Thyroid gland (tissue), 4 donors: ENCODE data around the gene FOXP1. TPM values are rescaled to one million over a fixed set of nuclear protein-coding genes. Genes with fewer than 3 reads are reported as not detected.

Experiments
- DNase-seq, 2 donors: peaks; one replicate each; pipeline ENCODE4 v3.0.0-alpha.2; 2019
- H3K27ac ChIP-seq, 3 donors: fragments of 200-600 bp; sonication (generic); 1 replicate in 2 of 3; 2 replicates in 1 of 3; pipeline ENCODE4 v1.5.1; 2016 to 2019; ENCODE audit warnings: mild to moderate bottlenecking in 1 of 3, moderate library complexity in 1 of 3
- H3K27me3 ChIP-seq: fragments of 200-600 bp; sonication (generic); one replicate; pipeline ENCODE4 v1.5.1; 2019
- H3K36me3 ChIP-seq, 2 donors: fragments of 200-600 bp; sonication (generic); one replicate each; pipeline ENCODE4 v1.5.1; 2016 to 2019
- H3K4me1 ChIP-seq, 2 donors: fragments of 200-600 bp; sonication (generic); one replicate each; pipeline ENCODE4 v1.5.1; 2017 to 2019
- H3K4me3 ChIP-seq, 3 donors: fragments of 200-600 bp; sonication (generic); replicated peaks in 1 of 3; 1 replicate in 2 of 3; 2 replicates in 1 of 3; pipeline ENCODE4 v1.5.1; 2016; ENCODE audit warnings: mild to moderate bottlenecking in 1 of 3
- H3K9me3 ChIP-seq: fragments of 200-600 bp; sonication (generic); one replicate; pipeline ENCODE4 v1.5.1; 2017
- POLR2A ChIP-seq, 2 donors: fragments of 450-650 bp; IDR thresholded peaks; one replicate each; pipeline ENCODE4 v1.6.1; 2017; ENCODE audit warnings: antibody characterized with exemption in 2 of 2, mild to moderate bottlenecking in 2 of 2, moderate library complexity in 1 of 2
- WGBS, 2 donors: methylation state at CpG; one replicate each; pipeline ENCODE4 v1.1.5; 2017; 5-methylcytosine and 5-hydroxymethylcytosine counted together
- intact Hi-C: fragments of 100-400 bp; cut with DNase I; formaldehyde crosslinking; loops from one replicate; pipeline ENCODE4 v1.15.1; 2023
- total RNA-seq, 4 donors: library from RNA; depleted of rRNA; stranded (reverse); fragments of >200 nt; gene quantifications; one replicate each; pipeline ENCODE4 v1.2.3, GENCODE V29; 2016
- TF ChIP-seq, protein P1 (sequence below), 6 experiments: fragments of 200-600 bp in 3 of 6; fragments of 450-650 bp in 3 of 6; sonication (generic) in 3 of 6; IDR thresholded peaks; one replicate each; pipeline ENCODE4 v1.5.1; 2016 to 2019; ENCODE audit warnings: antibody characterized with exemption in 6 of 6, mild to moderate bottlenecking in 2 of 6, inconsistent platforms in 1 of 6, moderate library complexity in 1 of 6

FOXP1 gene
- total RNA-seq, 4 donors from 2014 or later: 111 to 187 (median 141) TPM

DNA sequence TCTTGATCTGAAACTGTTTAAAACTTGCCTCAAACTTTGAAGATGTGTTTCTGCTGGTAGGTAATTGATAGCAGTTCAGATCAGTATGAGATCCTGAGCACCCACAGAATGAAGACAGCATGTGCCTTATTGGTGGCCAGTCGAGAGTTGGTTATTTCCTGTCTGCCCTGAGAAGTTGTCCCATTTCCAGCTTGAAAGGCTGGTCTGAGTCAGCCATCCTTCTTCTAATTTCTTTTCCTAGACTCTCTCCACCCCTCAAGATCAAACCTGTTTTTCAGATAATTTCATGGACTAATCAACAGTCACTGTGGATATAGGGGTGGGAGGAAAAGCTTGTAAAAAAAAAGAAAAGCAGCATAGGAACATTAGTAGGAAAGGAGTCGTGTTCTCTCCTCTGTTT is 464.4 kb downstream of the FOXP1 start:
- H3K4me3 ChIP-seq: no peak overlapping the region
- H3K9me3 ChIP-seq: no peaks in the 10 kb centered on the region
- no peak for TF ChIP-seq POLR2A (IDR thresholded peaks at IDR 0.05)
- no peaks in the 10 kb centered on the region for H3K27me3 ChIP-seq
- intact Hi-C loops: no loop called here
- 79 to 82% methylated on average over 2 of the region's 2 CpGs for WGBS, 2 donors
- H3K27ac ChIP-seq: peak overlapping the region in 1 of 3 donors; percentile 29
- peaks cover 6 to 41% of the 10 kb centered on the region in 2 donors for H3K4me1 ChIP-seq
- no peak for DNase-seq
- no peaks in the 10 kb centered on the region for H3K36me3 ChIP-seq

DNA sequence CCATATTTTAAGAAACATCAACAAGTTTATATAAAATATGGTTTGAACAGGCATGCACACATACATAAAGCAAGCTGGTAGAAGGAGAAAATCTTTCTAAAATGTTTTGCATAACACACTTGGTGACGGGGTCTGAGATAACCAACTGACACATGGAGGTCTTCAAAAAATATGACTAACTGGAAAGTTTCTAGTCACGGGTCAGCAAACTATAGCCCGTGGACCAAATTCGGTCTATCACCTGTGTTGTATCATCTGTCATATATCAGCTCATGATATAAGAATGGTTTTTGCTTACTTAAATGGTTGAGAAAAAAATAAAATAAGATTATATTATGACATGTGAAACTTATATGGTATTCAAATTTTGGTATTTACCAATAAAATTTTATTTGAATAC is 465.1 kb downstream of the FOXP1 start:
- no peak for TF ChIP-seq POLR2A (IDR thresholded peaks at IDR 0.05)
- TF ChIP-seq, protein P1, sequence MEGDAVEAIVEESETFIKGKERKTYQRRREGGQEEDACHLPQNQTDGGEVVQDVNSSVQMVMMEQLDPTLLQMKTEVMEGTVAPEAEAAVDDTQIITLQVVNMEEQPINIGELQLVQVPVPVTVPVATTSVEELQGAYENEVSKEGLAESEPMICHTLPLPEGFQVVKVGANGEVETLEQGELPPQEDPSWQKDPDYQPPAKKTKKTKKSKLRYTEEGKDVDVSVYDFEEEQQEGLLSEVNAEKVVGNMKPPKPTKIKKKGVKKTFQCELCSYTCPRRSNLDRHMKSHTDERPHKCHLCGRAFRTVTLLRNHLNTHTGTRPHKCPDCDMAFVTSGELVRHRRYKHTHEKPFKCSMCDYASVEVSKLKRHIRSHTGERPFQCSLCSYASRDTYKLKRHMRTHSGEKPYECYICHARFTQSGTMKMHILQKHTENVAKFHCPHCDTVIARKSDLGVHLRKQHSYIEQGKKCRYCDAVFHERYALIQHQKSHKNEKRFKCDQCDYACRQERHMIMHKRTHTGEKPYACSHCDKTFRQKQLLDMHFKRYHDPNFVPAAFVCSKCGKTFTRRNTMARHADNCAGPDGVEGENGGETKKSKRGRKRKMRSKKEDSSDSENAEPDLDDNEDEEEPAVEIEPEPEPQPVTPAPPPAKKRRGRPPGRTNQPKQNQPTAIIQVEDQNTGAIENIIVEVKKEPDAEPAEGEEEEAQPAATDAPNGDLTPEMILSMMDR (IDR thresholded peaks at IDR 0.05): no peak
- Histone ChIP-seq H3K27ac (no peak overlapping the region), H3K27me3 (no peaks in the 10 kb centered on the region), H3K36me3 (no peaks in the 10 kb centered on the region), H3K9me3 (no peaks in the 10 kb centered on the region), H3K4me3 (no peak overlapping the region), H3K4me1 (peaks cover 5 to 34% of the 10 kb centered on the region in 2 donors)
- no peak for DNase-seq
- intact Hi-C loops: no loop called here
- 95 to 96% methylated on average over 4 of the region's 4 CpGs for WGBS, 2 donors

DNA sequence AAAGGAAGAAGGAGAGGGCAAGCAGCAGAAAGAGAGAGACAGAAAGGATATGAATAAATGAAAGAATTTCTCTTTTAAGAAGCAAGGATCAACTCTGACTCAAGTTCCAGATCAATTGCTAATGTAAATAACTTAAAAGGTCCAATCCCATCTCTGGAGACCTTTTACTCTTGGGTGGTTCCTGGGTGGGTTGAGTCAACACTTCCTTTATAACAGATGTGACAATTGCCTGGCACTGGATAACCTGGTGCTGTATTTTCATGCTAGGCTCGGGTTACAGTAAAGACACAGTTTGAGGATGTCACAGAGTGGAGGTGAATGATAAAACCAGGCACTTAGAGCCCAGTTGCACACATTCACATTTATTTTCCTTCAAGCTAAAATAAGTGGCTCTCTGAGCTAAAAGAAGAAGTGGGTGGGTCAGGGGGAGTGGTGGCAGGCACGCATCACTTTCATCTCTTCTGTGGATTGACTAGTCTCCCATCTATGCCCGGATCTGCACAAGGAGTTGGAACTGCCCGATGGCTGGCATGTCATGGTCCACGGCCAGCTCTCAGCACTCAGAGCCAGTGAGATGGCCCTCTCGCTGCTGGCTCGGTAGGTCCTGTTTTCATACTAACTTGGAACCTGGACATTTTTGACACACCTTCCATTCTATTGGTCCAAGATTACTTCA is 465.8 kb downstream of the FOXP1 start:
- H3K4me1 ChIP-seq: peaks cover 3 to 33% of the 10 kb centered on the region in 2 donors
- H3K27me3 ChIP-seq: no peaks in the 10 kb centered on the region
- H3K36me3 ChIP-seq: no peaks in the 10 kb centered on the region
- no peaks in the 10 kb centered on the region for H3K9me3 ChIP-seq
- intact Hi-C loops: no loop called here
- no peak overlapping the region for H3K4me3 ChIP-seq
- 73 to 77% methylated on average over 7 of the region's 7 CpGs for WGBS, 2 donors
- DNase-seq: peak in 1 of 2 donors; percentile 22
- no peak overlapping the region for H3K27ac ChIP-seq
- TF ChIP-seq, protein P1 (IDR thresholded peaks at IDR 0.05): no peak
- TF ChIP-seq POLR2A (IDR thresholded peaks at IDR 0.05): no peak

DNA sequence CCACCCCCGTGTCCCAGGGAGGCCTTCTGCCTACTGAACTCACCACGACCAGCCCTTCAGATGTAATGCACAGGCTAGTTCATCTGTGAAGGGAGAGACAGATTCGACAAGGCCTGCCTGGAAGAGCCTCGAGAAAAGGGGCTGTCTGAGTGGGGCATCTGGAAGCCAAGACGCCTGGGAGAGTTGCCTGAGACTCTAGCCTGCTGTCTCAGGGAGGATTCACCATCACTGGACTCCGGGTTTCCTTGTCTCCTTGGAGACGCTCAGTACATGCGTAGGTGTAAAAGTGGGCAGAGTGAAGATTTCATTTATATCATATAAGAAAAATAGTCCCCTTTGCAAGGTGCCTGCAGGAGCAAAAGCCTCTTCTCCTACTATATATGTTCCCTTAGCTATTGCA is 468.9 kb downstream of the FOXP1 start:
- DNase-seq: no peak
- peaks cover 15 to 43% of the 10 kb centered on the region in 2 donors for H3K4me1 ChIP-seq
- H3K9me3 ChIP-seq: no peaks in the 10 kb centered on the region
- H3K4me3 ChIP-seq: no peak overlapping the region
- TF ChIP-seq, protein P1 (IDR thresholded peaks at IDR 0.05): no peak
- no peak for TF ChIP-seq POLR2A (IDR thresholded peaks at IDR 0.05)
- intact Hi-C loops: no loop called here
- WGBS, 2 donors: 73 to 75% methylated on average over 8 of the region's 8 CpGs
- H3K27me3 ChIP-seq: no peaks in the 10 kb centered on the region
- no peak overlapping the region for H3K27ac ChIP-seq
- H3K36me3 ChIP-seq: peaks cover 0 to 2% of the 10 kb centered on the region in 2 donors

DNA sequence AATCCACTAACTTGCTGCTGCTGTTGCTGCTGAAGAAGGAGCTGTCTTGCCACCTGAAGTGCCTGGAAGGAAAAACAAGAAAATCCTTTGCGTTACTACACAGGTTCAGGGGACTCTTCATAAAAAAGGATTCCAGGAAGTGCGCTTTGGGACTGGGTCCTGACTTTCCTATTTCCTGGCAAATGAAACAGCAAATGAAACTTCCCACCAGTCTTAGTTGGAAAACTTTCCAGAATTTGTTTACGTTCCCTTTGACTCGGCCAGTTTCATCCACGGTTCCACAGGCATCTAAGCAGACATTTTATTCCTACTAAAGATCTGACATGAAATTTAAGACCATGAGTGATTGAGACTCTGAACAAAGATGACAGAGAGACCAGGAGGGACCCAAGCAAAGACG is 471.0 kb downstream of the FOXP1 start:
- Histone ChIP-seq H3K27me3 (no peaks in the 10 kb centered on the region), H3K27ac (peak overlapping the region; percentile 10 to 38 (median 16)), H3K4me1 (peaks cover 29 to 39% of the 10 kb centered on the region in 2 donors), H3K36me3 (peaks cover 0 to 2% of the 10 kb centered on the region in 2 donors), H3K9me3 (no peaks in the 10 kb centered on the region), H3K4me3 (no peak overlapping the region)
- no peak for TF ChIP-seq POLR2A (IDR thresholded peaks at IDR 0.05)
- TF ChIP-seq, protein P1 (IDR thresholded peaks at IDR 0.05): no peak
- intact Hi-C loops: no loop called here
- WGBS, 2 donors: 41 to 43% methylated on average over 6 of the region's 6 CpGs
- DNase-seq: no peak
